Tibial nerve (tissue), 4 donors: Measurements from ENCODE around the gene TMEM237. TPM values are rescaled to one million over a fixed set of nuclear protein-coding genes. Genes with fewer than 3 reads are reported as not detected.
"Not testable (repeated sequence)": the region's sequence is repeated elsewhere in the genome, so short reads cannot be mapped to it uniquely, and the experiment has no call there.

Experiments
- DNase-seq, 2 donors: peaks; one replicate each; pipeline ENCODE4 v3.0.0-alpha.2; 2019; ENCODE audit warnings: low spot score in 2 of 2
- H3K27ac ChIP-seq, 4 donors: fragments of 200-600 bp; sonication (generic) in 3 of 4; one replicate each; pipeline ENCODE4 v1.5.1; 2017 to 2019; ENCODE audit warnings: mild to moderate bottlenecking in 1 of 4
- H3K27me3 ChIP-seq, 2 donors: fragments of 200-600 bp; sonication (generic) in 1 of 2; one replicate each; pipeline versions ENCODE4 v1.5.1 to v1.6.0; 2017 to 2019
- H3K36me3 ChIP-seq, 3 donors: fragments of 200-600 bp; sonication (generic); one replicate each; pipeline ENCODE4 v1.5.1; 2018 to 2019
- H3K4me1 ChIP-seq, 4 donors: fragments of 200-600 bp; sonication (generic) in 3 of 4; one replicate each; pipeline ENCODE4 v1.5.1; 2017 to 2019
- H3K4me3 ChIP-seq, 4 donors: fragments of 200-600 bp; sonication (generic) in 3 of 4; one replicate each; pipeline ENCODE4 v1.5.1; 2017 to 2019; ENCODE audit warnings: mild to moderate bottlenecking in 1 of 4, moderate library complexity in 1 of 4
- H3K9me3 ChIP-seq, 4 donors: fragments of 200-600 bp; sonication (generic) in 3 of 4; one replicate each; pipeline ENCODE4 v1.5.1; 2017 to 2019
- EP300 ChIP-seq, 2 donors: sonication (generic); formaldehyde crosslinking; IDR thresholded peaks; one replicate each; pipeline ENCODE4 v1.6.1; 2017; ENCODE audit warnings: antibody characterized with exemption in 2 of 2, mild to moderate bottlenecking in 1 of 2
- POLR2A ChIP-seq, 2 donors: fragments of 450-650 bp; IDR thresholded peaks; one replicate each; pipeline ENCODE4 v1.6.1; 2017; ENCODE audit warnings: antibody characterized with exemption in 2 of 2, mild to moderate bottlenecking in 2 of 2, moderate library complexity in 2 of 2
- WGBS, 2 donors: methylation state at CpG; one replicate each; pipeline ENCODE4 v1.1.5; 2018; 5-methylcytosine and 5-hydroxymethylcytosine counted together
- total RNA-seq, 4 donors: library from RNA; depleted of rRNA; stranded (reverse); fragments of >200 nt; gene quantifications; one replicate each; pipeline ENCODE4 v1.1.0, GENCODE V29; 2016
- TF ChIP-seq, protein P1 (sequence below), 5 experiments: fragments of 200-600 bp in 3 of 5; fragments of 450-650 bp in 2 of 5; sonication (generic) in 3 of 5; IDR thresholded peaks; one replicate each; pipeline ENCODE4 v1.5.1; 2016 to 2019; ENCODE audit warnings: antibody characterized with exemption in 5 of 5, mild to moderate bottlenecking in 3 of 5, moderate library complexity in 2 of 5

Gene TMEM237
- total RNA-seq, 4 donors from 2014 or later, result 7.2 to 32.1 (median 21.1) TPM

DNA sequence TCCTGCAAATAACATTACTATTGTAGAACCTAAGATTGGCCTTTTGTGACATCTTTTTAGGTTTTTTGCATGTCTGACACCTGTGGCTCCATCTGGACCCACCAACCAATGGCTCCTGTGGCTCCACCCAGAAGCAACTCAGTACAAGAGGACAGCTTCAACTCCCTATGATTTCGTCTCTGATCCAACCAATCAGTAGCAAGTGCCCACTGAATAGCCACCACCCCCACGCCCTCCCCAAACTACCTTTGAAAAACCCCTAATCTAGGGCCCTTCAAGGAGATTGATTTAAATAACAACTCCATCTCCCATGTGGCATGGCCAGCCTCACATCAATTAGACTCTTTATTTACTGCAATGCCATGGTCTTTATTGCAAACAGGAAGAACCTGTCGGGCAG lies 31.5 kb upstream of the TMEM237 start:
- TF ChIP-seq, protein P1, sequence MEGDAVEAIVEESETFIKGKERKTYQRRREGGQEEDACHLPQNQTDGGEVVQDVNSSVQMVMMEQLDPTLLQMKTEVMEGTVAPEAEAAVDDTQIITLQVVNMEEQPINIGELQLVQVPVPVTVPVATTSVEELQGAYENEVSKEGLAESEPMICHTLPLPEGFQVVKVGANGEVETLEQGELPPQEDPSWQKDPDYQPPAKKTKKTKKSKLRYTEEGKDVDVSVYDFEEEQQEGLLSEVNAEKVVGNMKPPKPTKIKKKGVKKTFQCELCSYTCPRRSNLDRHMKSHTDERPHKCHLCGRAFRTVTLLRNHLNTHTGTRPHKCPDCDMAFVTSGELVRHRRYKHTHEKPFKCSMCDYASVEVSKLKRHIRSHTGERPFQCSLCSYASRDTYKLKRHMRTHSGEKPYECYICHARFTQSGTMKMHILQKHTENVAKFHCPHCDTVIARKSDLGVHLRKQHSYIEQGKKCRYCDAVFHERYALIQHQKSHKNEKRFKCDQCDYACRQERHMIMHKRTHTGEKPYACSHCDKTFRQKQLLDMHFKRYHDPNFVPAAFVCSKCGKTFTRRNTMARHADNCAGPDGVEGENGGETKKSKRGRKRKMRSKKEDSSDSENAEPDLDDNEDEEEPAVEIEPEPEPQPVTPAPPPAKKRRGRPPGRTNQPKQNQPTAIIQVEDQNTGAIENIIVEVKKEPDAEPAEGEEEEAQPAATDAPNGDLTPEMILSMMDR (IDR thresholded peaks at IDR 0.05), result no peak
- Histone ChIP-seq H3K27ac (no peak overlapping the region), H3K27me3 (no peaks in the 10 kb centered on the region), H3K4me3 (no peak overlapping the region), H3K36me3 (no peaks in the 10 kb centered on the region), H3K9me3 (no peaks in the 10 kb centered on the region), H3K4me1 (no peaks in the 10 kb centered on the region)
- no peak for DNase-seq
- WGBS, 2 donors, result 74 to 79% methylated on average over 3 of the region's 3 CpGs

- H3K36me3 ChIP-seq, result no peaks in the 10 kb centered on the region
- DNase-seq, result no peak
- H3K4me3 ChIP-seq, result no peak overlapping the region
- no peak overlapping the region for H3K27ac ChIP-seq
- TF ChIP-seq EP300 (IDR thresholded peaks at IDR 0.05), result no peak
- no peak for TF ChIP-seq POLR2A (IDR thresholded peaks at IDR 0.05)
- TF ChIP-seq, protein P1 (IDR thresholded peaks at IDR 0.05), result no peak
- no peaks in the 10 kb centered on the region for H3K27me3 ChIP-seq
- 67 to 74% methylated on average over 3 of the region's 3 CpGs for WGBS, 2 donors
- no peaks in the 10 kb centered on the region for H3K9me3 ChIP-seq
- no peaks in the 10 kb centered on the region for H3K4me1 ChIP-seq
These were observed 31.0 kb upstream of the TMEM237 start for GRCh38 chr2:201674298-201674697.

- 72 to 75% methylated on average over 2 of the region's 2 CpGs for WGBS, 2 donors
- H3K27ac ChIP-seq, result no peak overlapping the region
- H3K9me3 ChIP-seq, result no peaks in the 10 kb centered on the region
- no peak for DNase-seq
- H3K4me3 ChIP-seq, result no peak overlapping the region
- no peaks in the 10 kb centered on the region for H3K36me3 ChIP-seq
- no peaks in the 10 kb centered on the region for H3K4me1 ChIP-seq
- TF ChIP-seq, protein P1 (IDR thresholded peaks at IDR 0.05), result no peak
- TF ChIP-seq POLR2A (IDR thresholded peaks at IDR 0.05), result no peak
- TF ChIP-seq EP300 (IDR thresholded peaks at IDR 0.05), result no peak
- no peaks in the 10 kb centered on the region for H3K27me3 ChIP-seq
These were observed 30.2 kb upstream of the TMEM237 start for GRCh38 chr2:201673546-201673945.

DNA sequence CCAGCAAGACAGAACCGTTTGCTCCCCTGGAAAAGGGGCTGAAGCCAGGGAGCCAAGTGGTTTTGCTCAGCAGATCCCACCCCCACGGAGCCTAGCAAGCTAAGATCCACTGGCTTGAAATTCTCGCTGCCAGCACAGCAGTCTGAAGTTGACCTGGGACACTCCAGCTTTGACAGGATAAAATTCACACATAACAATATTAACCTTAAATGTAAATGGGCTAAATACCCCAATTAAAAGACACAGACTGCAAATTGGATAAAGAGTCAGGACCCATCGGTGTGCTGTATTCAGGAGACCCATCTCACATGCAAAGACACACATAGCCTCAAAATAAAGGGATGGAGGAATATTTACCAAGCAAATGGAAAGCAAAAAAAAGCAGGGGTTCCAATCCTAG lies 27.9 kb upstream of the TMEM237 start:
- H3K4me3 ChIP-seq, H3K4me1 ChIP-seq, H3K27me3 ChIP-seq, H3K9me3 ChIP-seq, DNase-seq, H3K27ac ChIP-seq, H3K36me3 ChIP-seq: not testable (repeated sequence)
- 59 to 70% methylated on average over 4 of the region's 4 CpGs for WGBS, 2 donors

DNA sequence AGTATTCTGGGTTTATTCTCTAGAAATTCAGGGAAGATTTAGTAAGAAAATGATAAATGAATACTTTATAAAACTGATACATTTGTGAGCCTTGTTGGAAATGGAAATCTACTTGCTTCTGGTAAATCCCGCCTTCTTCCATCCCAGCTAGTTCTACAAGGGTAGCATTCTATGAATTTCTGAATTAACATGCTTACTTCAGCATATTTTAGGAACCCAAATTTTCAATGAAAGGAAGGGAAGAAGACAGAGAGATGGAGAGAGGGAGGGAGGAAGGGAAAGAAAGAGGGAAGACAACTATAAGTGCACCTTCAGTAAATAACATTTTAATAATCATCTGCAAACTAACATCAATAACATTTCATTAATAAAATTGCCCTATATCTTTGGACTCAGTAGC lies 26.6 kb upstream of the TMEM237 start:
- WGBS, 2 donors, result 90% methylated on average over 1 of the region's 1 CpG
- Histone ChIP-seq H3K36me3 (no peaks in the 10 kb centered on the region), H3K9me3 (no peaks in the 10 kb centered on the region), H3K27me3 (no peaks in the 10 kb centered on the region), H3K4me3 (no peak overlapping the region), H3K4me1 (no peaks in the 10 kb centered on the region), H3K27ac (no peak overlapping the region)
- no peak for DNase-seq
- TF ChIP-seq, protein P1 (IDR thresholded peaks at IDR 0.05), result no peak
- TF ChIP-seq EP300 (IDR thresholded peaks at IDR 0.05) (no peak), POLR2A (IDR thresholded peaks at IDR 0.05) (no peak)

DNA sequence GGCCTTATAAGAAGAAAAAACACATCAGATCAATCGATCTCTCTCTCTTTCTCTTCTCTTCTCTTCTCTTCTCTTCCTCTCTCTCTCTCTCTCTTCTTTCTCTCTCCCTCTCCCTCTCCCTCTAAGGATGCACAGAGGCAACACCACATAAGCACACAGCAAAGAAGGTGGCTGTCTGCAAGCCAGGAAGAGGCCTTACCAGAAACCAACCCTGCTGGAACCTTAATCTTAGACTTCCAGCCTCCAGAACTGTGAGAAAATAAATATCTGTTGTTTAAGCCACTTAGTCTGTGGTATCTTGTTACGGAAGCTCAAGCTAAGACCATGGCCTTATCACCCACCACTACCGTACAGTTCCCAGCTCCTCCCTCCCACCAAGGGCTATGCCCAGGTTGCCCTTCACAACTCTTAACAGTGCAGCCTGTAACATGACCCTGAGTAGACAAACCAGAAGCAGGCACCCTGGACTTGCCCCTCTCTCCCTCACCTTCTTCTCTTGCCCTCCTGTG lies 25.2 kb upstream of the TMEM237 start:
- no peaks in the 10 kb centered on the region for H3K4me1 ChIP-seq
- no peak overlapping the region for H3K27ac ChIP-seq
- no peaks in the 10 kb centered on the region for H3K9me3 ChIP-seq
- TF ChIP-seq POLR2A (IDR thresholded peaks at IDR 0.05) (no peak), EP300 (IDR thresholded peaks at IDR 0.05) (no peak)
- TF ChIP-seq, protein P1 (IDR thresholded peaks at IDR 0.05), result no peak
- no peak for DNase-seq
- no peaks in the 10 kb centered on the region for H3K27me3 ChIP-seq
- H3K36me3 ChIP-seq, result no peaks in the 10 kb centered on the region
- H3K4me3 ChIP-seq, result no peak overlapping the region
- WGBS, 2 donors, result 76 to 93% methylated on average over 3 of the region's 3 CpGs
